ENCODE measurements around the gene SLC23A2.

GRCh38 chr20:4896971-4897497, 104.3 kb downstream of the SLC23A2 start:
- TF ChIP-seq EZH2 (IDR thresholded peaks at IDR 0.05) (no peak), POLR2AphosphoS5 (IDR thresholded peaks at IDR 0.05; ENCODE audit: borderline replicate concordance, low read depth, low read length) (no peak)

Data from SK-N-MC (cell line).